Choroid plexus epithelial cell (primary cell): Measurements from ENCODE around the gene MEIS2.

Experiments used
- DNase-seq: peaks from one replicate; pipeline ENCODE4 v3.0.0-alpha.2; 2010; ENCODE audit warnings: low read depth
- H3K4me3 ChIP-seq: 2 replicates; pipeline ENCODE4 v1.5.1; 2011; ENCODE audit warnings: low read depth, mild to moderate bottlenecking, control low read depth, low read length, moderate library complexity
- TF ChIP-seq, protein P1 (sequence below): conservative IDR thresholded peaks from 2 replicates; pipeline ENCODE4 v1.5.1; 2011; ENCODE audit warnings: low read depth, mild to moderate bottlenecking, control low read depth, inconsistent platforms, low read length, moderate library complexity

The MEIS2 gene

DNA sequence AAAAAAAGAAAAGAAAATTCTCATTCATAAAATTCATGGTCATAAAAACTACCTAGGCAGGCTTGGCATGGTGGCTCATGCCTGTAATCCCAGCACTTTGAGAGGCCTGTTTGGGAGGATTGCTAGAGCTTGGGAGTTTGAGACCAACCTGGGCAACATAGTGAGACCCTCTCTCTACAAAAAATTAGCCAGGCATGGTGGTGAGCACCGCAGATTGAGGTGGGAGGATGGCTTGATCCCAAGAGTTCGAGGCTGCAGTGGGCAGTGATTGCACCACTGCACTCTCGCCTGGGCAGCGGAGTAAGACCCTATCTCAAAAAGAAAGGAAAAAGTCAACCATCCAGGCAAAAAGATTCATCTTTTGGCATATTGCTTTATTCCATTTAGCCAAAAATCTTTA, 58.5 kb downstream of the MEIS2 start:
- no peak for DNase-seq
- no peak overlapping the region for H3K4me3 ChIP-seq
- TF ChIP-seq, protein P1, sequence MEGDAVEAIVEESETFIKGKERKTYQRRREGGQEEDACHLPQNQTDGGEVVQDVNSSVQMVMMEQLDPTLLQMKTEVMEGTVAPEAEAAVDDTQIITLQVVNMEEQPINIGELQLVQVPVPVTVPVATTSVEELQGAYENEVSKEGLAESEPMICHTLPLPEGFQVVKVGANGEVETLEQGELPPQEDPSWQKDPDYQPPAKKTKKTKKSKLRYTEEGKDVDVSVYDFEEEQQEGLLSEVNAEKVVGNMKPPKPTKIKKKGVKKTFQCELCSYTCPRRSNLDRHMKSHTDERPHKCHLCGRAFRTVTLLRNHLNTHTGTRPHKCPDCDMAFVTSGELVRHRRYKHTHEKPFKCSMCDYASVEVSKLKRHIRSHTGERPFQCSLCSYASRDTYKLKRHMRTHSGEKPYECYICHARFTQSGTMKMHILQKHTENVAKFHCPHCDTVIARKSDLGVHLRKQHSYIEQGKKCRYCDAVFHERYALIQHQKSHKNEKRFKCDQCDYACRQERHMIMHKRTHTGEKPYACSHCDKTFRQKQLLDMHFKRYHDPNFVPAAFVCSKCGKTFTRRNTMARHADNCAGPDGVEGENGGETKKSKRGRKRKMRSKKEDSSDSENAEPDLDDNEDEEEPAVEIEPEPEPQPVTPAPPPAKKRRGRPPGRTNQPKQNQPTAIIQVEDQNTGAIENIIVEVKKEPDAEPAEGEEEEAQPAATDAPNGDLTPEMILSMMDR, result no peak

DNA sequence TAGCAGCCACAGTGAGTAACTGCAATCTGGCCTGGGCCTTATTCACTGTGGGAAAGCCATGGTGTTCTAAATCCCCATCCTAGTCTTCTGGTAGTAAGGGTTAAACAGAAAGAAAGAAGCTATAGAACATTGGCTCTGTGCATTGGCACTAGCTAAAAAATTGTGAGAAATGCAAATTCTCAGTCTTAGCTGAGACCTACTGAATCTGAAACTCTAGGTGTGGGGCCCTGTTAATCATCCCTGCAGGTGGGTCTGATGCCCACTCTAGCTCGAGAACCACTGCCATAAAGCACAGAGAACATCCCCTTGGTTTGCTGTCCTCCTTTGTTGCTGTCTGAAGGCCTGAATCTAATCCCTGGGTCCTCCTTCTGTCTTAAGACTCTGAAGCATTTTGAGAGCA, 59.3 kb downstream of the MEIS2 start:
- TF ChIP-seq, protein P1, result no peak
- DNase-seq, result no peak
- H3K4me3 ChIP-seq, result no peak overlapping the region

DNA sequence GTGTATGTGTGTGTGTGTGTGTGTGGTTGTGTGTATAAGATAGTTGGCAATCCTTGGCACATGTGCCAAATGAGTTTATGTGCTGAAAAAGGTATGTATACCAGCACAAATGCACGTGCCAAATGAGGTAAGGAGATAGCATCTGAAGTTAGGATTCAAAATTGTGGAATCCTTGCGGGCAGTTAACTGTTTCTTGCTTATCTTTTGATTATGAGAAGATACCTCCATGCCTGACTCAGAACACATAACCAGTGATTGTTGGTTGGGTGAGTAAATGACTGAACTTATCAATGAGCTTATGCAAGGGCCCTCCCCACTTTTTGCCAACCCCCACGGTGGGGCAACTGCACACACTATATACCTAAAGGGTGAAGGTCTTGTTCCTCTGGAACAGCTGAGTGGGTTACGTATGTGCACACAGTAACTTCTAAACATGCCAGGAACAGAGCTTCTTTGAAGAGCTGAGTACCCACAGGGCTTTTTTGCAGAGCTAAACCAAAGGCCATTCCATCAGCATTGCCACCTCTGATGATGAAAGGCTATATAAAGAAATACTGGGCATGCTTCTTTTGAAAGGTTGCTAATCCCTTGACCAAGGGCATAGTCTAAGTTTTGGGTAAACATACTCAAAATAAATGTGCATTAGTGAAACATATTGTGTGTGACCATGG, 60.1 kb downstream of the MEIS2 start:
- no peak for DNase-seq
- H3K4me3 ChIP-seq, result no peak overlapping the region
- TF ChIP-seq, protein P1, result no peak

DNA sequence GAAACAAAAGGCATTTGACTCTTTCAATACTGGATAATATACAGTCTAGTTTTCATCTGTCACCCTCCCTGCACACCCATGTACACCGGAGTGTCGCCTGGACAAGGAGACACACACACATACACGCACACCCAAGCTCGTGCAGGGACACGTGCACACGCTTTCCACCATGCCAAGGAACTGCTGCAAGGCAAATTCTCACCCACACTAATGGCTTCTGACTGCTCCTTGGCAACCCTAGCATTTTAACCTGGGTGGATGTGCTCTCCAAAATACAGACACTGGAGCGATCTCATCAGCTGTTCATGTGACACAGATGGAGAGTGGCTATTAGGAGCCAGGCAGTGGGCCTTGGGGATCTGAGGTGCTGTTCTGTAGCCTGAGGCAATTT, 61.6 kb downstream of the MEIS2 start:
- no peak overlapping the region for H3K4me3 ChIP-seq
- TF ChIP-seq, protein P1, result no peak
- no peak for DNase-seq

DNA sequence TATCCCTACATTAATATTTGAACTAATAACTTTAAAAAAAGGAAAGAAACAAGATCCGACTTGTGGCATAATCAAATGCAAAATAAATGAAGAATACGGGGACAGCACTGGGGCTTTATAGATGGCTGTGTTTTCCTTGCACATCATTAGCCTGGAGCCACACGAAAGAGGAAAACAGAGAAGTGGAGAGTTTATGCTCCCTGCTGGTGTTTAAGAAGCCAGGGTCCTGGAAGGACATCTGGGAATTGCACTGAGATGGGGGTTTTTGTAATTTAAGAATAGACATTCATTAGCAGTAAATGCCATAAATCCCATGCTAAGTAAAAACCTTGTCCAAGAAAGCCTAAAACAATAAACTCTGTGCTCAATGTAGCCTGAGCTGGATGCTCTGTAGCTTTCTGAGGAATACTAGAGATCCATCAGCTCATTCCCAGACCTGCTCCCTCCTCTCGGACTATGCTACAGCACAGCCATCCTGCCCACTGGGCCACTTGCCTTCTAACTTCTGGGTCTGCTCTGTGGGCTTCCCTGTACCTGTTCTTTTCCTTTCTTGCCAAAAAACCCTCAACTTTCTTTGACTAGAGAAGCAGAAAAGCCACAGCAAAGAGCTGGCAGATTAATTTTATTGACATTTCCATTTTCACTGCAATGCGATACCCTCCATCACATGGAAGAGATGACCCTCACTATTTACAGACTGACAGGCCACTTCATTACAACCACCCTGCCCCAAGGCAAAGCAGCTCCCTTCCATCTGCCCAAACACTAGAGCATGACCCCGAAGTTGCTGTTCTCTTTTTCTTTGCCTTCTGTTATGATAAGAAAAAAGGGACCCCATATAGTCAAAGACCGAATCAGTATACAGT, 62.3 kb downstream of the MEIS2 start:
- TF ChIP-seq, protein P1, result no peak
- H3K4me3 ChIP-seq, result no peak overlapping the region
- DNase-seq, result no peak

DNA sequence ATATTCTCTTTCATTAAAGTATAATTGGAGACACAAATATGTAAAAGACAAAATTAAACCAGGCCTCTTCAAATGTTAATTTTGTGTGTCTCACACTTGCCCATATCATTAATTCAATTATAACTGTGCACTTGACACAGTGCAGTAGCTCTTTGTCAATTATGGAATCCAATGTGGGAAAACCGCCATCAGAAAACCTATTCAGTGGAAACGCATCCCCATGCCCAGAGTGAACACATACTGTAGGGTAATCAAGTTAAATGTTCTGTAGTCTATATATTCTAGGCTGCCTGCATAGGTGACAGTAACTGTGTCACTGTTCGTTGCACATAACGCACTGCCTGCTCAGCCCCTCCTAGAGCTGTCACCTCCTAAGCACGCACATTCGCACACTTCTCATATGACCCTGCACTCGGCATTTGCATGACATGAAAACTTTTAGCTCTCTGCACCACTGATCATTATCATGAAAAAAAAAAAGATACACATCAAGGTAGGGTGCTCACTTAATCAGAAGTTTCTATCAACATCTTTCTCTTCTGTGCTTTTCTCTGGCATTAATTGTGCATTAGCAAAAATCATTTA, 63.2 kb downstream of the MEIS2 start:
- TF ChIP-seq, protein P1, result no peak
- DNase-seq, result no peak
- H3K4me3 ChIP-seq, result no peak overlapping the region
